ENCODE results near the gene POLA2. TPM values are rescaled to one million over a fixed set of nuclear protein-coding genes. Genes with fewer than 3 reads are reported as not detected.

POLA2 gene
- polyA plus RNA-seq, 1 experiment, result 11.8 TPM

DNA sequence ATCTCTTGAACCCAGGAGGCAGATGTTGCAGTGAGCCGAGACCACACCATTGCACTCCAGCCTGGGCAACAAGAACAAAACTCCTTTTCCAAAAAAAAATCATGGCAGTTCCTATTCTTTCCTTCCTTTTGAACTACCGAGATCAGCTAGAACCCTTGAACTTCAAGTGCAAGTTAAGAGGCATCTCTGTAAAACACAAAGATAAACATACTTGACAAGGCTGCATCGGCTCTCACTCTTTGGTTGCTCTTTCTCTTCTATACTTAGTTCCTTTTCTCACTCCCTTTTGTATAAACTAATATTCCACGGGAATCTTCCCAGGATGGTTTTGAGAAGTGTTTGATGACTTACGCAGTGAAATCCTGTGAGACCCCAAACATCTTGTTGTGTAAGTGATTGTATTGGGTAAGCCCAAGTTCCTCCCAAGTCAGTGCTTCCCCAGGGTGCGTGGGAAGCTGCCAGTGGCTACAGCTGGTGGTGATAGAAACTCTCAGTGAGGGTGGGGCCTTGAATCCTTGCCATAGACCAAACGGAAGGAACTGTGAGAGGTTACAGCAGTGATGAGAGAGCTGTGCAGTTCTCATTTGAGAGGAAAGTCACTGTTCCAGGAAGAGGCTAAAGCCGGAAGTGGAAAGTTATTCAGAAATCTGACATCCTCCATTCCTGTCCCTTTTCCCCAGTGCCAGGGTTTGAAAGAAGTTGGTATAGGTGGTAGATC, 28.8 kb downstream of the POLA2 start:
- no peak overlapping the region for H3K4me3 ChIP-seq (ENCODE audit: low read depth, low read length)
- CTCF ChIA-PET, result interaction anchor here (1.1 to 23.0 kb wide), 6 partner anchors 10 to 39 kb away, joined by 3 to 273 read pairs (median 8); partner anchors contain the start of gene CDC42EP2
- peak; percentile 98 for DNase-seq (ENCODE audit: low read depth)
- POLR2A ChIA-PET, result interaction anchor here (0.5 to 2.7 kb wide), 7 partner anchors 10 to 31 kb away, joined by 3 to 24 read pairs (median 3); partner anchors contain the start of gene CDC42EP2
- no peaks in the 10 kb centered on the region for H3K36me3 ChIP-seq (ENCODE audit: control insufficient read depth, insufficient read depth, low read length)
- H3K27me3 ChIP-seq (ENCODE audit: control insufficient read depth, insufficient read depth, low read length), result no peaks in the 10 kb centered on the region
- no peak for TF ChIP-seq CTCF (IDR thresholded peaks at IDR 0.05; ENCODE audit: insufficient read depth, low read depth, low read length)

GRCh38 chr11:65291613-65292012, 29.9 kb downstream of the POLA2 start:
- ChIA-PET CTCF (interaction anchor here (1.0 to 23.0 kb wide), 6 partner anchors 11 to 180 kb away, joined by 3 to 273 read pairs (median 5); partner anchors contain the start of genes CDC42EP2 and TM7SF2), POLR2A (interaction anchor here (0.5 to 2.7 kb wide), 3 partner anchors 24 to 185 kb away, joined by 3 to 24 read pairs (median 3); partner anchors contain the start of gene CDC42EP2)
- H3K36me3 ChIP-seq (ENCODE audit: control insufficient read depth, insufficient read depth, low read length), result no peaks in the 10 kb centered on the region
- no peak for TF ChIP-seq CTCF (IDR thresholded peaks at IDR 0.05; ENCODE audit: insufficient read depth, low read depth, low read length)
- DNase-seq (ENCODE audit: low read depth), result no peak
- no peaks in the 10 kb centered on the region for H3K27me3 ChIP-seq (ENCODE audit: control insufficient read depth, insufficient read depth, low read length)
- no peak overlapping the region for H3K4me3 ChIP-seq (ENCODE audit: low read depth, low read length)

GRCh38 chr11:65292890-65293289, 31.1 kb downstream of the POLA2 start:
- POLR2A ChIA-PET, result no interaction called here
- CTCF ChIA-PET, result interaction anchor here (0.9 to 23.0 kb wide), 3 partner anchors 18 to 37 kb away, joined by 4 to 273 read pairs (median 5); partner anchors contain the start of gene CDC42EP2
- no peaks in the 10 kb centered on the region for H3K36me3 ChIP-seq (ENCODE audit: control insufficient read depth, insufficient read depth, low read length)
- H3K27me3 ChIP-seq (ENCODE audit: control insufficient read depth, insufficient read depth, low read length), result no peaks in the 10 kb centered on the region
- no peak overlapping the region for H3K4me3 ChIP-seq (ENCODE audit: low read depth, low read length)
- TF ChIP-seq CTCF (IDR thresholded peaks at IDR 0.05; ENCODE audit: insufficient read depth, low read depth, low read length), result no peak
- no peak for DNase-seq (ENCODE audit: low read depth)

GRCh38 chr11:65293909-65294381, 32.2 kb downstream of the POLA2 start:
- no peak for TF ChIP-seq CTCF (IDR thresholded peaks at IDR 0.05; ENCODE audit: insufficient read depth, low read depth, low read length)
- H3K27me3 ChIP-seq (ENCODE audit: control insufficient read depth, insufficient read depth, low read length), result no peaks in the 10 kb centered on the region
- H3K36me3 ChIP-seq (ENCODE audit: control insufficient read depth, insufficient read depth, low read length), result no peaks in the 10 kb centered on the region
- H3K4me3 ChIP-seq (ENCODE audit: low read depth, low read length), result no peak overlapping the region
- ChIA-PET CTCF (interaction anchor here (0.7 to 23.0 kb wide), 7 partner anchors 11 to 123 kb away, joined by 3 to 273 read pairs (median 4); partner anchors contain the start of gene CDC42EP2), POLR2A (no interaction called here)
- no peak for DNase-seq (ENCODE audit: low read depth)

DNA sequence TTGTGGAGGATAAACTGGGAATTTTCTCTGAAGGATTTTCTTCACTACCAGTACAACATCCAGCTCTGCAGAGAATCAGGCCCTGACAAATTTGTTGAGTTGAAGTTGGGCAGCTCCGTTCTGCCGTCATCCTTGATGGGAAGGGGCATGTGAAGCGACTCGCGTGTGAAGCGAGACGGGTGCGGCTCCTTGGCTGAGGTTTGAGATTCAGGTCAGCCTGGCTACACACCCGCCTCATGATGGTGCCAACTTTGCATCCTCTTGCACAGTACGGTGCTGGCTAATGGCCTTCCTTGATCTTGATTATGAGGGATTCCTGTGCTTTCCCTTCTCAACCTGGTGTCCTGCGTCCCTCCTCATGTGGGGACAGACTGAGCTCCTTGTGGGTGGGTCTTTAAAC, 33.2 kb downstream of the POLA2 start:
- no peaks in the 10 kb centered on the region for H3K27me3 ChIP-seq (ENCODE audit: control insufficient read depth, insufficient read depth, low read length)
- CTCF ChIA-PET, result interaction anchor here (0.6 to 23.0 kb wide), 9 partner anchors 10 to 656 kb away, joined by 3 to 273 read pairs (median 3); partner anchors contain the start of gene CDC42EP2
- H3K4me3 ChIP-seq (ENCODE audit: low read depth, low read length), result no peak overlapping the region
- no peaks in the 10 kb centered on the region for H3K36me3 ChIP-seq (ENCODE audit: control insufficient read depth, insufficient read depth, low read length)
- no peak for DNase-seq (ENCODE audit: low read depth)
- no peak for TF ChIP-seq CTCF (IDR thresholded peaks at IDR 0.05; ENCODE audit: insufficient read depth, low read depth, low read length)
- POLR2A ChIA-PET, result no interaction called here
